Activated CD8-positive, alpha-beta memory T cell treated with anti-CD3 and anti-CD28 coated beads for 1 hour (primary cell): ENCODE results near the gene TRIP11.

Experiments
- DNase-seq, 2 donors: peaks; one replicate each; pipeline ENCODE4 v3.0.0-alpha.2; 2020; ENCODE audit warnings: low read depth in 1 of 2; ENCODE audit errors: extremely low read depth in 1 of 2

The TRIP11 gene

GRCh38 chr14:92012121-92012748, 27.6 kb downstream of the TRIP11 start:
- DNase-seq = no peak

GRCh38 chr14:92010644-92011043, 29.2 kb downstream of the TRIP11 start:
- no peak for DNase-seq

- DNase-seq = no peak
These were observed 30.3 kb downstream of the TRIP11 start for GRCh38 chr14:92009604-92010003.

GRCh38 chr14:92005019-92005418, 34.8 kb downstream of the TRIP11 start:
- no peak for DNase-seq

GRCh38 chr14:92004062-92004461, 35.8 kb downstream of the TRIP11 start:
- no peak for DNase-seq

- DNase-seq = no peak
These were observed 40.9 kb downstream of the TRIP11 start for GRCh38 chr14:91998667-91999570.

GRCh38 chr14:91997492-91997891, 42.4 kb downstream of the TRIP11 start:
- DNase-seq = no peak

- no peak for DNase-seq
These were observed 42.9 kb downstream of the TRIP11 start for GRCh38 chr14:91996948-91997371.

GRCh38 chr14:91987192-91987591, 52.7 kb downstream of the TRIP11 start:
- no peak for DNase-seq

GRCh38 chr14:91985521-91986255, 54.2 kb downstream of the TRIP11 start:
- DNase-seq = no peak

- no peak for DNase-seq
These were observed 54.9 kb downstream of the TRIP11 start for GRCh38 chr14:91985008-91985407.

- no peak for DNase-seq
These were observed 56.3 kb downstream of the TRIP11 start for GRCh38 chr14:91983588-91983987.

GRCh38 chr14:91980157-91980556, 59.7 kb downstream of the TRIP11 start:
- DNase-seq = no peak

- DNase-seq = no peak
These were observed 62.0 kb downstream of the TRIP11 start for GRCh38 chr14:91977884-91978283.

GRCh38 chr14:91975763-91976162, 64.1 kb downstream of the TRIP11 start:
- no peak for DNase-seq

GRCh38 chr14:91971188-91971778, 68.6 kb downstream of the TRIP11 start:
- no peak for DNase-seq

GRCh38 chr14:91968280-91968679, 71.6 kb downstream of the TRIP11 start:
- peak in 1 of 2 donors; percentile 6 for DNase-seq

GRCh38 chr14:91964724-91965123, 75.1 kb downstream of the TRIP11 start:
- no peak for DNase-seq

GRCh38 chr14:91964011-91964410, 75.8 kb downstream of the TRIP11 start:
- no peak for DNase-seq

- DNase-seq = no peak
These were observed 76.4 kb downstream of the TRIP11 start for GRCh38 chr14:91963465-91963864.
